ENCODE results near the gene TAF6. TPM values are rescaled to one million over a fixed set of nuclear protein-coding genes. Genes with fewer than 3 reads are reported as not detected.

The TAF6 gene
- total and polyA plus RNA-seq, 9 of the 15 experiments (the other 6 are each of a cell fraction or from before 2014, with no cell fraction given), result 0.78 to 78.7 (median 21.3) TPM

GRCh38 chr7:100158229-100159098 is 39.3 kb upstream of the TAF6 start, which contains the start of gene TRAPPC14 (continued):
- TF ChIP-seq ZNF639 (CRISPR knock-in tag; conservative IDR thresholded peaks at IDR 0.05 in 1 of 2, IDR thresholded peaks at IDR 0.05 in 1 of 2) (peak; percentile 63 to 94; a peak in 2 of 4 replicates), ZNF347 (CRISPR knock-in tag; IDR thresholded peaks at IDR 0.05; ENCODE audit: low read depth) (no peak), THAP12 (CRISPR knock-in tag; IDR thresholded peaks at IDR 0.05) (0 out of 2 replicates have a peak, but pooled peaks have one; percentile 15), ZFX (CRISPR knock-in tag; IDR thresholded peaks at IDR 0.05) (peak; percentile 83), PML (IDR thresholded peaks at IDR 0.05; ENCODE audit: low read length) (peak; percentile 70; the same call in 1 of the 2 replicates), ZBTB9 (CRISPR knock-in tag; IDR thresholded peaks at IDR 0.05) (0 out of 2 replicates have a peak, but pooled peaks have one; percentile 9), NUFIP1 (IDR thresholded peaks at IDR 0.05; ENCODE audit: partially characterized antibody) (no peak), ZNF511 (CRISPR knock-in tag; IDR thresholded peaks at IDR 0.05) (0 out of 2 replicates have a peak, but pooled peaks have one; percentile 24), NBN (IDR thresholded peaks at IDR 0.05; ENCODE audit: low read depth) (peak; percentile 77), CEBPG (CRISPR knock-in tag; IDR thresholded peaks at IDR 0.05) (no peak), CEBPG (tag; conservative IDR thresholded peaks at IDR 0.05 in 1 of 2, IDR thresholded peaks at IDR 0.05 in 1 of 2) (peak in 1 of 2 experiments; percentile 30; a peak in 2 of 4 replicates), ZNF584 (CRISPR knock-in tag; IDR thresholded peaks at IDR 0.05; ENCODE audit: low read depth) (no peak), EWSR1 (IDR thresholded peaks at IDR 0.05; ENCODE audit: borderline replicate concordance, low read depth, partially characterized antibody) (no peak), RBM25 (IDR thresholded peaks at IDR 0.05; ENCODE audit: low read depth, low read length, severe bottlenecking) (no peak), RBM39 (optimal IDR thresholded peaks at IDR 0.05; ENCODE audit: low read depth, low read length) (no peak), MXI1 (IDR thresholded peaks at IDR 0.05; ENCODE audit: low read depth, low read length) (no peak), RFX1 (IDR thresholded peaks at IDR 0.05) (no peak), PHB (CRISPR knock-in tag; IDR thresholded peaks at IDR 0.05) (no peak), SPI1 (IDR thresholded peaks at IDR 0.05; ENCODE audit: borderline replicate concordance, low read depth, low read length) (peak; percentile 95), MCM5 (IDR thresholded peaks at IDR 0.05; ENCODE audit: low read depth) (no peak), TAF9B (IDR thresholded peaks at IDR 0.05; ENCODE audit: partially characterized antibody) (no peak), ZNF274 (IDR thresholded peaks at IDR 0.05; ENCODE audit: borderline replicate concordance, low read depth, low read length) (no peak; the same call in 1 of the 2 replicates)

Data from K562 (cell line).